ENCODE data around the gene CACNA2D3.

GRCh38 chr3:54331341-54331740 is 209.0 kb downstream of the CACNA2D3 start:
- TF ChIP-seq REST (IDR thresholded peaks at IDR 0.05; ENCODE audit: borderline replicate concordance) (no peak), EZH2 (IDR thresholded peaks at IDR 0.05; ENCODE audit: borderline replicate concordance, insufficient read depth, low read length, poor library complexity, severe bottlenecking) (no peak), CTCF (IDR thresholded peaks at IDR 0.05; ENCODE audit: poor library complexity, severe bottlenecking) (no peak), TAF1 (IDR thresholded peaks at IDR 0.05; ENCODE audit: low read depth) (no peak), RAD21 (conservative IDR thresholded peaks at IDR 0.05) (no peak)

All from neural cell (in vitro differentiated cells).